ENCODE data around the gene SPAM1. TPM values are rescaled to one million over a fixed set of nuclear protein-coding genes. Genes with fewer than 3 reads are reported as not detected.

The SPAM1 gene
- total and polyA plus RNA-seq, 2 experiments from 2014 or later = not detected

- TF ChIP-seq ZNF462 (CRISPR knock-in tag; IDR thresholded peaks at IDR 0.05) = no peak
Measured at GRCh38 chr7:123929655-123930054, 4.6 kb downstream of the SPAM1 start (continued).

- DNase-seq (ENCODE audit: low spot score) = no peak
- Histone ChIP-seq H2AFZ (no peak overlapping the region), H3K4me3 (no peak overlapping the region), H3K9me2 (ENCODE audit: insufficient read depth) (0 out of 2 replicates have a peak, but pooled peaks cover 6% of the 10 kb centered on the region), H3F3A (replicated peaks; ENCODE audit: low read depth) (no peaks in the 10 kb centered on the region), H3K27me3 (ENCODE audit: insufficient read depth) (no peaks in the 10 kb centered on the region), H4K20me1 (replicated peaks; ENCODE audit: insufficient read depth) (no peaks in the 10 kb centered on the region), H3K27ac (ENCODE audit: low read depth) (no peak overlapping the region), H3K79me2 (replicated peaks; ENCODE audit: insufficient read depth) (no peaks in the 10 kb centered on the region), H3K36me3 (ENCODE audit: insufficient read depth) (peaks cover 4% of the 10 kb centered on the region; the same call in 1 of the 2 replicates), H3K4me1 (ENCODE audit: insufficient read depth) (no peaks in the 10 kb centered on the region), H3K4me2 (no peak overlapping the region)
- Mint-ChIP-seq H3K27me3 (ENCODE audit: insufficient read depth, low read depth, poor library complexity) (peaks cover 1% of the 10 kb centered on the region), H3K27ac (no peak overlapping the region), H3K4me3 (no peak overlapping the region), H3K9me3 (peaks cover 6% of the 10 kb centered on the region), H3K36me3 (ENCODE audit: low read depth) (peaks cover 17% of the 10 kb centered on the region; the same call in 2 of the 3 replicates), H3K4me1 (no peaks in the 10 kb centered on the region)
- ATAC-seq = no peak
- TF ChIP-seq CTCF (conservative IDR thresholded peaks at IDR 0.05; ENCODE audit: low read depth in 2 of 2) (no peak), ZNF114 (CRISPR knock-in tag; IDR thresholded peaks at IDR 0.05) (no peak), ETS1 (IDR thresholded peaks at IDR 0.05) (no peak)
Measured at GRCh38 chr7:123935436-123936381, 10.7 kb downstream of the SPAM1 start.
